ENCODE measurements around the gene EXPH5. TPM values are rescaled to one million over a fixed set of nuclear protein-coding genes. Genes with fewer than 3 reads are reported as not detected.

The EXPH5 gene
- total RNA-seq, 2 donors from 2014 or later = 32.2 to 41.8 TPM

DNA sequence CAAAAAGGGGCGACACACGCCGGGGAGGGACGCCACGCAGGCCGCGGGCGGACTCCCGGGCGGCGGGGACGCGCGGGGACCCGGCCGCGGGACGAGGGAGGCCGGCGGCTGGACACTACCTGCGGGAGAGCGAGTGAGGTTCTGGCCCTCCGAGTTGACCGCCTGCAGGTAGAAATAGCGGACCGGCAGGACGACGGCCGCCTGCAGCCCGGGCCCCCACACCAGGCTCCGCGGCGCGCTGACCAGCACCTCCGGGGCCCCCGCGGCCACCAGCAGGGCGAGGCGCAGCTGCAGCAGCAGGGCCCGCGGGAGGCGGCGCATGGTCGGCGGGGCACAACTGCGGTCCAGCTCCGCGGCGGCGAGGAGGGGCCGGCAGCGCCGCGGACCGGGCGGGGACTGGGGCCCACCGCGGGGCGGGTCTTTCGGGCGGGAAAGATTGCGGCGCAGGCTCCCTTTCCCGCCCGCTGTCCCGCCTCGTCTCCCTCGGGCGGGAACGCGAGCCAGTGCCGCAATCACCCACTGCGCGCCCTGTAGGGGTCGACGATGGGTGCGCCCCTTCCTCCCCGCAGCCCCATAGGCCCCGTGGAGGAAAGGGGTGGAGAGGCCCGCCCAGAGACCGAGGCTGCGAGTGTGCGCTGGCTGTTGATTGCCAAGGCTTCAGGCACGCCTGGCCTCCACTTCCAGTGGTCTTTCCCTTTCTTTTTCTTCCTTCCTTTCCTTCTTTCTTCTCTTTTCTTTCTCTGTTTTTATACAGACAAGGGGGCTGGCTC is 95.3 kb downstream of the EXPH5 start, which contains the start of gene POGLUT3:
Gene POGLUT3, minus strand, starts transcription at position 339 of the 770 bp plus-strand sequence. Its CDS starts 18 bp downstream, at position 321.
- Histone ChIP-seq H3K4me3 (peak within 1 kb of the TSS; percentile 68), H3K36me3 (no peaks in the 10 kb centered on the region), H3K27ac (peak within 1 kb of the TSS; percentile 98), H3K4me1 (no peaks in the 10 kb centered on the region), H3K9me3 (no peaks in the 10 kb centered on the region), H3K9ac (ENCODE audit: low read depth in 2 of 2, low read length in 2 of 2) (peak within 1 kb of the TSS; percentile 65 to 67), H3K27me3 (no peaks in the 10 kb centered on the region)
- peak; percentile 53 for DNase-seq
- intact Hi-C loops (cut with DNase I) = no loop called here
- TF ChIP-seq, protein P1, sequence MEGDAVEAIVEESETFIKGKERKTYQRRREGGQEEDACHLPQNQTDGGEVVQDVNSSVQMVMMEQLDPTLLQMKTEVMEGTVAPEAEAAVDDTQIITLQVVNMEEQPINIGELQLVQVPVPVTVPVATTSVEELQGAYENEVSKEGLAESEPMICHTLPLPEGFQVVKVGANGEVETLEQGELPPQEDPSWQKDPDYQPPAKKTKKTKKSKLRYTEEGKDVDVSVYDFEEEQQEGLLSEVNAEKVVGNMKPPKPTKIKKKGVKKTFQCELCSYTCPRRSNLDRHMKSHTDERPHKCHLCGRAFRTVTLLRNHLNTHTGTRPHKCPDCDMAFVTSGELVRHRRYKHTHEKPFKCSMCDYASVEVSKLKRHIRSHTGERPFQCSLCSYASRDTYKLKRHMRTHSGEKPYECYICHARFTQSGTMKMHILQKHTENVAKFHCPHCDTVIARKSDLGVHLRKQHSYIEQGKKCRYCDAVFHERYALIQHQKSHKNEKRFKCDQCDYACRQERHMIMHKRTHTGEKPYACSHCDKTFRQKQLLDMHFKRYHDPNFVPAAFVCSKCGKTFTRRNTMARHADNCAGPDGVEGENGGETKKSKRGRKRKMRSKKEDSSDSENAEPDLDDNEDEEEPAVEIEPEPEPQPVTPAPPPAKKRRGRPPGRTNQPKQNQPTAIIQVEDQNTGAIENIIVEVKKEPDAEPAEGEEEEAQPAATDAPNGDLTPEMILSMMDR (IDR thresholded peaks at IDR 0.05) = no peak

DNA sequence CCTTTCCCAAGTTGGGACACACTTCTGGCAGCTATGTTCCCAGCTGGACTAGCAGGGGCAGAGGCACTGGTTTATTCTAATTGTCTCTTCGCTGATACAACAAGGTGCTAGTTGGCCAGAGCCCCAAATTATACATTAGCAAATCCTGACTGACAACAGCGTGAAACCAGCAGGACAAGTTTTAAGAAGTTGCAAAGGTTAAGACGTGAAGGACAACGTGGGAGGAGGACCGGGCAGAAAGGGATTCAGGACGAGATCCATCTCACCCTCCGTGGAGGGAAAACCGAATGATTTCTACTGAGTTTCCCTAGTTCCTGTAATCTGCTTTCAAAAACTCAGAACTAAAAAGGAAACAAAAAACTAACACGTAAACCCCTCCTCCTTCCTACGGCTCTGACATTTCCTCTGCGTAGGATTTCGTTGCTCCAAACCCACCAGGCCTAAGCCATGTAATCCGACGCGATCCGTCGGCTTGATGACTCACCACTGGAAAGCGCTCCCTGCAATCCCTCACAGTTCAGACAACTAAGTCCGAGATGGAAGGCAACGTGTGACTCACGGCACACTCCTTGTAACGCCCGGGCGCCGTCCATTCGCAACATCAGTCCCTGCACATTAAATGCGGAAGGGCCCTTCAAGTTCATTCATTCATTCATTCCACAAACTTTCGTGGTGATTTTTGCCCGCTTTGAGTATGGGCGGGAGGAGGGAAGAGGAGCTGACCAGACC is 96.1 kb downstream of the EXPH5 start:
- DNase-seq = peak; percentile 86
- no peaks in the 10 kb centered on the region for H3K36me3 ChIP-seq
- no peaks in the 10 kb centered on the region for H3K27me3 ChIP-seq
- H3K9me3 ChIP-seq = no peaks in the 10 kb centered on the region
- peak overlapping the region; percentile 68 for H3K4me3 ChIP-seq
- H3K27ac ChIP-seq = peak overlapping the region; percentile 98
- H3K9ac ChIP-seq (ENCODE audit: low read depth in 2 of 2, low read length in 2 of 2) = peak overlapping the region; percentile 65 to 67
- H3K4me1 ChIP-seq = no peaks in the 10 kb centered on the region
- intact Hi-C loops (cut with DNase I) = no loop called here
- TF ChIP-seq, protein P1 (IDR thresholded peaks at IDR 0.05) = no peak

DNA sequence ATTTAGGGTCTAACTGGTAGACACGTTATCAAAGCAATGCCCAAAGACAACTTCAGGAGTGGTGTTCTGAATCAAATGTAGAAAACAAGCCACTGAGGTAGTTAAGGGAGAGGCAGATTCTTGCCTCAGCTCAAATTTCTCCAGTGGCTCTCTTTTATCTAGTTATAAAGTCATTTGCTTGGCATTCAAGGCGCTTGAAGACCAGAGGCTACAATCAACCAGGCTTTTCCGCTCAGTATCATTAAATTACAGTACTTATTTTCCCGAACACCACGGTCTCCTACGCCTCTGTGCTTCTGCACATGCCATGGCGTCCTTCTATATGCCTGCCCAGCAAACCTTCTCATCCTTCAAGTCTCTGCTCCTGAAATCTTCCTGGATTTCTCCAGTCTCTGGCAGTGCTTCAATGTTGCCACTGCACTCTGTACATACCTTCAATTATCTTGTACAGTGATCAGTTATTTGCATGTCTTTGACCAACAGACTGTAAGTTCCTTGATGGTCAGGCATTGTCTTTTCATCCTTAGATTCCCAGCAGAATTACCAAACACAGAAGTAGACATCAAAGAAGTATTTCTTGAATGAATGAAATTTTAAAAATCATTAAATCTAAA is 96.8 kb downstream of the EXPH5 start:
- Histone ChIP-seq H3K9ac (ENCODE audit: low read depth in 2 of 2, low read length in 2 of 2) (peak overlapping the region; percentile 65 to 67), H3K27me3 (no peaks in the 10 kb centered on the region), H3K4me1 (no peaks in the 10 kb centered on the region), H3K4me3 (no peak overlapping the region), H3K27ac (peak overlapping the region; percentile 98), H3K9me3 (no peaks in the 10 kb centered on the region), H3K36me3 (no peaks in the 10 kb centered on the region)
- TF ChIP-seq, protein P1 (IDR thresholded peaks at IDR 0.05) = no peak
- DNase-seq = no peak
- intact Hi-C loops (cut with DNase I) = no loop called here

DNA sequence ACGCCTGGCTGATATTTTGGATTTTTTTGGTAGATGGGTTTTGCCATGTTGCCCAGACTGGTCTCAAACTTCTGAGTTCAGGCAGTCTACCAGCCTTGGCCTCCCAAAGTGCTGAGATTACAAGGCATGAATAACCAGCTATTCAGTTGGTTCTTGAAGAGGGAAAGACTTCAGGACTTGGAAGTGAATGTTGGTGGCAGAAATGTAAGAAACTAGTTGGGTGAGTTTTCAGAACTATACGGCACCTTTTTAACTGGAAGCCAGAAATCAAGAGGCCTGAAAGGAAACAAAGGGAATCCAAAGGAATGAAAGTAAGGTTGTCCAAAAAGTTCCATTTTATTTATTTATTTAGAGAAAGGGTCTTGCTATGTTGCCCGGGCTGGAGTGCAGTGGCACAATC is 98.2 kb downstream of the EXPH5 start:
- Histone ChIP-seq H3K27me3 (no peaks in the 10 kb centered on the region), H3K4me1 (no peaks in the 10 kb centered on the region), H3K9ac (ENCODE audit: low read depth in 2 of 2, low read length in 2 of 2) (no peak overlapping the region), H3K27ac (no peak overlapping the region), H3K9me3 (no peaks in the 10 kb centered on the region), H3K4me3 (no peak overlapping the region), H3K36me3 (no peaks in the 10 kb centered on the region)
- no peak for DNase-seq
- TF ChIP-seq, protein P1 (IDR thresholded peaks at IDR 0.05) = no peak
- intact Hi-C loops (cut with DNase I) = no loop called here

DNA sequence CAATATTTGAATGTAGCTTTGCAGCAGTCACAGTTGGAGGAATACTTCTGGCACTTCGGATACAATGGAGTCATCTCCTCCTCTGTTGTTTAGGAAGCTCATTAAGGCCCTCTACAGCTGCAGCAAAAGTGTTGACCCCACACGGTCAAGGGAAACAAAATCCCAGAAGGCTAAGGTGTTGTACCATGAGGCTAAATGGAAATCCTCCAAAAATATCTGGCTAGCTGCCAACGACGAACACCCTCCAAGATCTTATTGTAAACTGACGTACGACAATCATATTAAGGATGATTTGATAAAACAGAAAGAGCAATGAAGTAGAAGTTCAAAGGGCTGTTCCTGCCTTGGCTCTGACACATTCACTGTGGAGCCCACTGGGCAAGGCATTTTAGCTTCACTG is 99.4 kb downstream of the EXPH5 start:
- Histone ChIP-seq H3K36me3 (peaks cover 4% of the 10 kb centered on the region), H3K9me3 (no peaks in the 10 kb centered on the region), H3K4me1 (no peaks in the 10 kb centered on the region), H3K9ac (ENCODE audit: low read depth in 2 of 2, low read length in 2 of 2) (no peak overlapping the region), H3K27me3 (no peaks in the 10 kb centered on the region), H3K4me3 (no peak overlapping the region), H3K27ac (no peak overlapping the region)
- TF ChIP-seq, protein P1 (IDR thresholded peaks at IDR 0.05) = no peak
- intact Hi-C loops (cut with DNase I) = no loop called here
- DNase-seq = no peak

All from colonic mucosa (tissue), 4 donors.